Upper lobe of right lung (tissue), 1 donor: ENCODE measurements around the gene CD244. TPM values are rescaled to one million over a fixed set of nuclear protein-coding genes. Genes with fewer than 3 reads are reported as not detected.
"Not testable (repeated sequence)": the region's sequence is repeated elsewhere in the genome, so short reads cannot be mapped to it uniquely, and the experiment has no call there.

ENCODE experiments used
- ATAC-seq: fragments of 200-7000 bp; cut with Tn5 transposase; one replicate; pipeline ENCODE4 v1.9.1; 2020; ENCODE audit warnings: mild to moderate bottlenecking, moderate library complexity
- DNase-seq: peaks from one replicate; pipeline ENCODE4 v3.0.0-alpha.2; 2020
- H3K27ac ChIP-seq: fragments of 200-600 bp; one replicate; pipeline ENCODE4 v1.8.0; 2022
- H3K27me3 ChIP-seq: fragments of 200-600 bp; one replicate; pipeline ENCODE4 v1.8.0; 2022; ENCODE audit warnings: mild to moderate bottlenecking
- H3K36me3 ChIP-seq: fragments of 200-600 bp; one replicate; pipeline ENCODE4 v1.8.0; 2022
- H3K4me1 ChIP-seq: fragments of 200-600 bp; one replicate; pipeline ENCODE4 v1.8.0; 2022
- H3K4me3 ChIP-seq: fragments of 200-600 bp; one replicate; pipeline ENCODE4 v1.8.0; 2022; ENCODE audit warnings: mild to moderate bottlenecking
- H3K9me3 ChIP-seq: fragments of 200-600 bp; one replicate; pipeline ENCODE4 v1.8.0; 2022
- intact Hi-C: fragments of 100-400 bp; cut with DNase I; formaldehyde crosslinking; loops from one replicate; pipeline ENCODE4 v1.11.0; 2022
- total RNA-seq: library from RNA; stranded (reverse); fragmentation: NEBNext Ultra II Directional; extraction: Animal tissue kit (Norgen Biotek cat#: 25700); gene quantifications from one replicate; pipeline ENCODE4 v1.2.1, GENCODE V29; 2021
- TF ChIP-seq, protein P1 (sequence below): fragments of 200-600 bp; IDR thresholded peaks from one replicate; pipeline ENCODE4 v1.8.0; 2022; ENCODE audit warnings: antibody characterized with exemption
- donor health status: DM: no; HTN: yes; CAD: no; lungs with severe emphysema.

The CD244 gene
- total RNA-seq, 1 donor from 2014 or later: 3.0 TPM

DNA sequence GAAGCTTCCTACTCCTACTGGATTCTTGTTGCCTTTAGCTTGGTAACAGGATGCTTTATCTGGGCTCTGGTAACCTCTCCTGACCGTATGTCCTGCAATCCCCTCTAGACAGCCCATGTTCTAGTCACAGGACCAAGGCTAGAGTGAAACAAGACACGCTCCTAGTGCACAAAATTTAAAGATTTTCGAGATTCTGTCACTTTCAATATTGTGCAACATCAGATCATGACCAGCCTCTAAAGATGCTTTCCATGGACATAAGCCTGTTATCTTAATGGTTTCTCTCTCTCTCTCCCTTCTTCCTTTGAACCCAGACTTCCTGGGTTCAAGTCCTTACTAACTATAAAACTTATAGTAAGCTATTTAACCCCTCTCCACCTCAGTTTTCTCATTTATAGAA lies 68.3 kb downstream of the CD244 start:
- H3K4me1 ChIP-seq: no peaks in the 10 kb centered on the region
- no peaks in the 10 kb centered on the region for H3K27me3 ChIP-seq
- TF ChIP-seq, protein P1, sequence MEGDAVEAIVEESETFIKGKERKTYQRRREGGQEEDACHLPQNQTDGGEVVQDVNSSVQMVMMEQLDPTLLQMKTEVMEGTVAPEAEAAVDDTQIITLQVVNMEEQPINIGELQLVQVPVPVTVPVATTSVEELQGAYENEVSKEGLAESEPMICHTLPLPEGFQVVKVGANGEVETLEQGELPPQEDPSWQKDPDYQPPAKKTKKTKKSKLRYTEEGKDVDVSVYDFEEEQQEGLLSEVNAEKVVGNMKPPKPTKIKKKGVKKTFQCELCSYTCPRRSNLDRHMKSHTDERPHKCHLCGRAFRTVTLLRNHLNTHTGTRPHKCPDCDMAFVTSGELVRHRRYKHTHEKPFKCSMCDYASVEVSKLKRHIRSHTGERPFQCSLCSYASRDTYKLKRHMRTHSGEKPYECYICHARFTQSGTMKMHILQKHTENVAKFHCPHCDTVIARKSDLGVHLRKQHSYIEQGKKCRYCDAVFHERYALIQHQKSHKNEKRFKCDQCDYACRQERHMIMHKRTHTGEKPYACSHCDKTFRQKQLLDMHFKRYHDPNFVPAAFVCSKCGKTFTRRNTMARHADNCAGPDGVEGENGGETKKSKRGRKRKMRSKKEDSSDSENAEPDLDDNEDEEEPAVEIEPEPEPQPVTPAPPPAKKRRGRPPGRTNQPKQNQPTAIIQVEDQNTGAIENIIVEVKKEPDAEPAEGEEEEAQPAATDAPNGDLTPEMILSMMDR: no peak
- no peaks in the 10 kb centered on the region for H3K36me3 ChIP-seq
- no peak for ATAC-seq
- DNase-seq: no peak
- intact Hi-C loops: no loop called here
- no peak overlapping the region for H3K27ac ChIP-seq
- no peaks in the 10 kb centered on the region for H3K9me3 ChIP-seq
- no peak overlapping the region for H3K4me3 ChIP-seq

DNA sequence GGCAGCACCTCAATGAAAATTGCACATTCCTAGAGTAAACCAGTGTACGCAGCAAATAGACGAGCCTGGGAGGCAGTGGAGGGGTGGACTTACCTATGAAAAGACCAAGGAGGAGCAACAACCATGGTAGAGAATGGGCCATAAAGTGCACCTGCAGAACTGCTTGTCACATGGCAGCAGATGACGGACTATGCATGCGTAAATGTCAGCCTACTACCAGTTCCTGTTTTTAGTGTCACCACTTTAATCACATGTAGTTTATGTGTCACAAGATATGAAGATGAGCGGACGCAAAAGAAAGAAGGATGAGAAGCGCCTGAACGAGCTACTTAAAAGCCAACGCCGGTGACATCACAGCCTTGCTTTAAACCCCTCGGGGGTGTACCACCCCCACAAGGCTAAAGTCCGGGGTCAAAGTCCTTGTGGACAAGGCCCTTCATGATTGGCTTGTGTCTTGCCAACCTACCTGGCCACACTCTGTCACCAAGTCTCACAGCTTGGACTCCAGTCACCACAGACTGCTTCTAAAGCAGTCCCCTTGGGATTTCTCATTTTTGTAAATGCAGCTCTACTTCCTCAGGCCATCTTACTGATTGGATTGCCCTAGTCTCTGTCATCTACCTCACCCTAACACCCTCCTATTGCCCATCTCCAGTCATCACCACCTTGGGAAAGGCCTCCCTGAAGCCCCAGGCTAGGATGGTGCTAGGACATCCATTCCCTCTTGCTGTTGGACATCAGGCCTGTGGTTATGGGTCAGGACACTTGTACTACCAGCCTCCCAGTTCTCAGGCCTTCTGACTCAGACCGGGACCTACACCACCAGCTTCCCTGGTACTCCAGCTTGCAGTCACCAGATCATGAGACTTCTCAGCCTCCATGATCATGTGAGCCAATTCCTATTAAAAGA lies 72.7 kb downstream of the CD244 start:
- peak; percentile 81 for ATAC-seq
- TF ChIP-seq, protein P1: no peak
- DNase-seq: no peak
- no peaks in the 10 kb centered on the region for H3K27me3 ChIP-seq
- intact Hi-C loops: no loop called here
- no peaks in the 10 kb centered on the region for H3K36me3 ChIP-seq
- no peaks in the 10 kb centered on the region for H3K4me1 ChIP-seq
- no peak overlapping the region for H3K27ac ChIP-seq
- no peaks in the 10 kb centered on the region for H3K9me3 ChIP-seq
- H3K4me3 ChIP-seq: no peak overlapping the region

DNA sequence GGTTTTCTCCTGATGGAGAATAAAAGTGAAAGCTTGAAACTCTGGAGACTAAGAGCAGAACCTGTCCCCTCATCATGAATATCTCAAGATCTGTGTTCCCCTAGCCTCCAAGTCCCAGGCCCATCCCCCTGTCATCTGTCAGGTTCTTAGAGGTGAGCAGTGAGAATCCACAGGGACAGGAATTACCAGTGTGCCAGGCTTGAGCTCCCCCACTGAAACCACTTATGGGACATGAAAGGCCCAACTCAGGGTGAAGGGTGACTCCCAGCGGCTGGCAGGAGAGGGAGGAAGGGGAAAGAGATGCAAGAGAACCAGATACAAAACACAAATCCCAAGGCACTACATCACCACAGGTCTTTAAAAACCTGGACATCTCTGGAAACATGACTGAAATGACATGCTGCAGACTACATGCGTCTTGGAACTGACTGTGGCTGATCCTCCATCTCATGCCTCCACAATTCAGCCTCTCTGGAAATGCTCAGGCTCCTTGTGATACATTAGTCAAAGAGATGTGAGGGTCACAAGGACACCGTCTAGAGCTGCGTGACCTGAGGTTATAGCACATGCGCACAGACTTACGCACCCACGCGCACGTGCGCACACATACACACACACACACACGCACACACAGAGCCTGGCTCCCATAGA lies 73.5 kb downstream of the CD244 start:
- Histone ChIP-seq H3K4me1 (no peaks in the 10 kb centered on the region), H3K27me3 (no peaks in the 10 kb centered on the region), H3K4me3 (no peak overlapping the region), H3K9me3 (no peaks in the 10 kb centered on the region), H3K36me3 (no peaks in the 10 kb centered on the region), H3K27ac (no peak overlapping the region)
- intact Hi-C loops: no loop called here
- TF ChIP-seq, protein P1: no peak
- ATAC-seq (peak; percentile 44), DNase-seq (no peak)

DNA sequence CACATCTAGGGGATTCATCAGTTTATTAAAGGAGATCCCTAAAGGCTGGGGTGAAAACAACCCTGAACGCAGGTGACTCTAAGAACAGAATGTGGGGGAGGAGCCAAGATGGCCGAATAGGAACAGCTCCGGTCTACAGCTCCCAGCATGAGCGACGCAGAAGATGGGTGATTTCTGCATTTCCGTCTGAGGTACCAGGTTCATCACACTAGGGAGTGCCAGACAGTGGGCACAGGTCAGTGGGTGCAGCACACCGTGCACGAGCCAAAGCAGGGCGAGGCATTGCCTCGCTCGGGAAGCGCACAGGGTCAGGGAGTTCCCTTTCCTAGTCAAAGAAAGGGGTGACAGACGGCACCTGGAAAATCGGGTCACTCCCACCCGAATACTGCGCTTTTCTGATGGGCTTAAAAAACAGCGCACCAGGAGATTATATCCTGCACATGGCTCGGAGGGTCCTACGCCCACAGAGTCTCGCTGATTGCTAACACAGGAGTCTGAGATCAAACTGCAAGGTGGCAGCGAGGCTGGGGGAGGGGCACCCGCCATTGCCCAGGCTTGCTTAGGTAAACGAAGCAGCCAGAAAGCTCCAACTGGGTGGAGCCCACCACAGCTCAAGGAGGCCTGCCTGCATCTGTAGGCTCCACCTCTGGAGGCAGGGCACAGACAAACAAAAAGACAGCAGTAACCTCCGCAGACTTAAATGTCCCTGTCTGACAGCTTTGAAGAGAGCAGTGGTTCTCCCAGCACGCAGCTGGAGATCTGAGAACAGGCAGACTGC lies 79.5 kb downstream of the CD244 start:
- H3K36me3 ChIP-seq, H3K27me3 ChIP-seq, H3K9me3 ChIP-seq, intact Hi-C loops, DNase-seq, H3K27ac ChIP-seq, H3K4me3 ChIP-seq, ATAC-seq: not testable (repeated sequence)
- H3K4me1 ChIP-seq: peaks cover 21% of the 10 kb centered on the region

DNA sequence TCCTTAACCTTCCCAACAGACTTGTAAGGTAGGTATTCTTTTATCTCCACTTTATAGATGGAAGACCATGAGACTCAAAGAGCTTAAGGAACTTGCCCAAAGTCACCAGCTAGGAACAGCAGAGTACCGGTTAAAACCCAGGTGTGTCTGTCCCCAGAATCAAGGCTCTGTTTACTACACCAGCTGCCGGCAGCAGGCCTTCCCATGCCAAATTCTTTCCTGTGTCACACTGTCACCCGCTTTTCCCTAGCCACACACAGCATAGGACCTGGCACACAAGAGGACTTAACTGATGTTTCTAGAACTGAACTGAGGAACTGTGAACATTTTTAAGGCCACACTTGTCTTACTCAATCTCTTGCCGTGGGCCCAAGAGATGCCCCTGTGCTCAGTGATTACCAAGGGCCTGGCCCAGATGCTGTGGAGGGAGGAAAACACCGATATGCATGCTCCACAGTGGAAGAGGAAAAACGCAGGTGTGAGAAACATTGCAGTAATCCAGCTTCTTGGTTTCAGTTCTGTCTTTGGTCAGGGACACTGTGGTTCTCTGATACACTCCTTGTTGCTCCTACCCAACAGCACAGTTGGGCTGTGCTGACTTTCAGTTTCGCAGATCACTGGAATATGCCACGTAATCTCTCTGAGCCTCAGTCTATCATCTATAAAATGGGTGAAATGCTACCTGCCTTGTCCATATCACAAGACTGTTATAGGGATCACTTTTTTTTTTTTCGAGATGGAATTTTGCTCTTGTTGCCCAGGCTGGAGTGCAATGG lies 80.6 kb downstream of the CD244 start:
- H3K27ac ChIP-seq: peak overlapping the region; percentile 49

More for the DNA sequence above, 80.6 kb downstream of the CD244 start:
- ATAC-seq (peak; percentile 68), DNase-seq (no peak)
- intact Hi-C loops: no loop called here
- Histone ChIP-seq H3K27me3 (no peaks in the 10 kb centered on the region), H3K4me3 (no peak overlapping the region), H3K36me3 (no peaks in the 10 kb centered on the region), H3K4me1 (peaks cover 21% of the 10 kb centered on the region), H3K9me3 (no peaks in the 10 kb centered on the region)
- TF ChIP-seq, protein P1: no peak
